Measurements from ENCODE around the gene TBC1D1.

GRCh38 chr4:38097818-38098217, 206.9 kb downstream of the TBC1D1 start:
- no peak for TF ChIP-seq POLR2A (IDR thresholded peaks at IDR 0.05)
- TF ChIP-seq POLR2AphosphoS5 (IDR thresholded peaks at IDR 0.05), result no peak
- TF ChIP-seq CTCF (IDR thresholded peaks at IDR 0.05), result no peak

All from prostate gland (tissue), 2 donors.